Spleen (tissue), 11 donors: Measurements from ENCODE around the gene JSRP1. TPM values are rescaled to one million over a fixed set of nuclear protein-coding genes. Genes with fewer than 3 reads are reported as not detected.

Experiments
- DNase-seq: peaks from one replicate; pipeline ENCODE4 v3.0.0-alpha.2; 2020
- H3K27ac ChIP-seq, 8 donors: fragments of 200-600 bp; sonication (generic) in 7 of 8; 1 replicate in 4 of 8; 2 replicates in 4 of 8; pipeline versions ENCODE4 v1.5.0 to v1.8.0; 2016 to 2021; ENCODE audit warnings: inconsistent platforms in 4 of 8, mild to moderate bottlenecking in 4 of 8, moderate library complexity in 1 of 8
- H3K27me3 ChIP-seq, 7 donors: fragments of 200-600 bp; sonication (generic) in 6 of 7; replicated peaks in 1 of 7; 1 replicate in 4 of 7; 2 replicates in 3 of 7; pipeline versions ENCODE4 v1.5.0 to v1.8.0; 2016 to 2021; ENCODE audit warnings: inconsistent platforms in 3 of 7, mild to moderate bottlenecking in 1 of 7
- H3K36me3 ChIP-seq, 6 donors: fragments of 200-600 bp; sonication (generic) in 5 of 6; 1 replicate in 4 of 6; 2 replicates in 2 of 6; pipeline versions ENCODE4 v1.5.0 to v1.8.0; 2016 to 2021; ENCODE audit warnings: inconsistent platforms in 2 of 6
- H3K4me1 ChIP-seq, 6 donors: fragments of 200-600 bp; sonication (generic) in 5 of 6; 1 replicate in 3 of 6; 2 replicates in 3 of 6; pipeline versions ENCODE4 v1.5.0 to v1.8.0; 2016 to 2021; ENCODE audit warnings: inconsistent platforms in 3 of 6
- H3K4me3 ChIP-seq, 8 donors: fragments of 200-600 bp; sonication (generic) in 7 of 8; 1 replicate in 4 of 8; 2 replicates in 4 of 8; pipeline versions ENCODE4 v1.5.0 to v1.8.0; 2016 to 2021; ENCODE audit warnings: inconsistent platforms in 4 of 8, mild to moderate bottlenecking in 4 of 8, moderate library complexity in 2 of 8
- H3K9me3 ChIP-seq, 8 donors: fragments of 200-600 bp; sonication (generic) in 7 of 8; 1 replicate in 4 of 8; 2 replicates in 4 of 8; pipeline versions ENCODE4 v1.5.0 to v1.8.0; 2016 to 2021; ENCODE audit warnings: inconsistent platforms in 4 of 8
- CTCF ChIP-seq, 11 experiments: fragments of 200-600 bp in 7 of 11; fragments of 450-650 bp in 4 of 11; sonication (generic) in 4 of 11; IDR thresholded peaks in 8 of 11; conservative IDR thresholded peaks in 3 of 11; 1 replicate in 7 of 11; 2 replicates in 4 of 11; pipeline versions ENCODE4 v1.4.0 to v1.8.0; 2016 to 2021; ENCODE audit warnings: antibody characterized with exemption in 11 of 11, inconsistent platforms in 4 of 11, mild to moderate bottlenecking in 1 of 11
- POLR2A ChIP-seq, 3 donors: fragments of 450-650 bp; IDR thresholded peaks; one replicate each; pipeline ENCODE4 v1.5.1; 2017; ENCODE audit warnings: antibody characterized with exemption in 3 of 3, mild to moderate bottlenecking in 1 of 3
- POLR2AphosphoS5 ChIP-seq, 3 donors: sonication (generic); formaldehyde crosslinking; IDR thresholded peaks; one replicate each; pipeline ENCODE4 v1.5.1; 2017; ENCODE audit warnings: antibody characterized with exemption in 3 of 3
- WGBS, 5 donors: extraction: QIAGEN DNeasy Blood & Tissue Kit in 3 of 5; methylation state at CpG; one replicate each; pipeline versions ENCODE4 v1.1.5 to v1.1.7; 2013 to 2018; 5-methylcytosine and 5-hydroxymethylcytosine counted together
- intact Hi-C: fragments of 100-400 bp; cut with DNase I; formaldehyde crosslinking; loops from one replicate; pipeline ENCODE4 v1.15.0; 2023; ENCODE audit warnings: low total_unique reads
- polyA plus RNA-seq, 3 donors: library from polyadenylated mRNA; stranded (reverse); fragments of 200-250 nt; gene quantifications; one replicate each; pipeline ENCODE4 v1.2.1, GENCODE V29; 2013
- total RNA-seq, 7 donors: library from RNA; depleted of rRNA in 3 of 7; stranded (reverse); fragments of >200 nt in 3 of 7; fragmentation: NEBNext Ultra II Directional in 4 of 7; extraction: Animal tissue kit (Norgen Biotek cat#: 25700) in 4 of 7; gene quantifications; one replicate each; pipeline versions ENCODE4 v1.1.0 to v1.2.1, GENCODE V29; 2016 to 2021
- donor health status: healthy with polysubstance abuse.
- donor health status: DM: no; HTN: no; CAD: no; lungs with moderate emphysema.
- donor health status: DM: no; HTN: no; CAD: no.
- donor health status: Bipolar disorder and iron deficiency.
- donor health status: healthy.
- donor health status: DM: no; HTN: no; CAD: no.
- donor health status: DM: yes; HTN: yes; CAD: no.

The JSRP1 gene
- total and polyA plus RNA-seq, 10 donors, result 1.2 to 4.8 (median 3.1) TPM

- intact Hi-C loops, result no loop called here
- Histone ChIP-seq H3K4me3 (peak overlapping the region in 3 of 8 donors; percentile 24 to 43 (median 25)), H3K36me3 (peaks cover 0 to 35% (median 11%) of the 10 kb centered on the region in 6 donors), H3K27ac (peak overlapping the region in 4 of 8 donors; percentile 65 to 99 (median 84)), H3K4me1 (peaks cover 16 to 98% (median 47%) of the 10 kb centered on the region in 6 donors), H3K9me3 (no peaks in the 10 kb centered on the region), H3K27me3 (no peaks in the 10 kb centered on the region)
- 65 to 78% (median 71%) methylated on average over 22 to 26 of the region's 26 CpGs for WGBS, 5 donors
- no peak for DNase-seq
- TF ChIP-seq CTCF (IDR thresholded peaks at IDR 0.05 in 8 of 11, conservative IDR thresholded peaks at IDR 0.05 in 3 of 11), result no peak
- TF ChIP-seq POLR2AphosphoS5 (IDR thresholded peaks at IDR 0.05), result peak in 1 of 3 donors; percentile 55
These were observed 24.5 kb upstream of the JSRP1 start for GRCh38 chr19:2280633-2281264.

GRCh38 chr19:2278459-2279158 is 22.4 kb upstream of the JSRP1 start:
- Histone ChIP-seq H3K4me1 (peaks cover 30 to 98% (median 65%) of the 10 kb centered on the region in 6 donors), H3K36me3 (peaks cover 0 to 54% (median 18%) of the 10 kb centered on the region in 6 donors), H3K9me3 (no peaks in the 10 kb centered on the region), H3K27me3 (no peaks in the 10 kb centered on the region), H3K4me3 (no peak overlapping the region), H3K27ac (peak overlapping the region in 3 of 8 donors; percentile 1 to 24 (median 14))
- DNase-seq, result no peak
- no peak for TF ChIP-seq CTCF (IDR thresholded peaks at IDR 0.05 in 8 of 11, conservative IDR thresholded peaks at IDR 0.05 in 3 of 11)
- peak; percentile 42 to 73 (median 45) for TF ChIP-seq POLR2AphosphoS5 (IDR thresholded peaks at IDR 0.05)
- intact Hi-C loops, result no loop called here
- 89 to 95% (median 92%) methylated on average over 20 to 33 of the region's 33 CpGs for WGBS, 5 donors

GRCh38 chr19:2277138-2277537 is 20.9 kb upstream of the JSRP1 start:
- Histone ChIP-seq H3K27ac (peak overlapping the region in 2 of 8 donors; percentile 21 to 98), H3K36me3 (peaks cover 0 to 69% (median 30%) of the 10 kb centered on the region in 6 donors), H3K4me3 (no peak overlapping the region), H3K27me3 (no peaks in the 10 kb centered on the region), H3K9me3 (no peaks in the 10 kb centered on the region), H3K4me1 (peaks cover 37 to 98% (median 67%) of the 10 kb centered on the region in 6 donors)
- DNase-seq, result no peak
- WGBS, 5 donors, result 67 to 84% (median 76%) methylated on average over 9 of the region's 9 CpGs
- intact Hi-C loops, result no loop called here
- no peak for TF ChIP-seq CTCF (IDR thresholded peaks at IDR 0.05 in 8 of 11, conservative IDR thresholded peaks at IDR 0.05 in 3 of 11)
- TF ChIP-seq POLR2AphosphoS5 (IDR thresholded peaks at IDR 0.05), result no peak
- no peak for TF ChIP-seq POLR2A (IDR thresholded peaks at IDR 0.05)

- WGBS, 5 donors, result 93 to 96% (median 95%) methylated on average over 19 to 28 of the region's 28 CpGs
- H3K36me3 ChIP-seq, result peaks cover 0 to 75% (median 36%) of the 10 kb centered on the region in 6 donors
- DNase-seq, result no peak
- H3K27me3 ChIP-seq, result no peaks in the 10 kb centered on the region
- no peaks in the 10 kb centered on the region for H3K9me3 ChIP-seq
- intact Hi-C loops, result no loop called here
- peak overlapping the region in 4 of 8 donors; percentile 48 to 100 (median 86) for H3K27ac ChIP-seq
- peaks cover 40 to 98% (median 68%) of the 10 kb centered on the region in 6 donors for H3K4me1 ChIP-seq
- TF ChIP-seq CTCF (IDR thresholded peaks at IDR 0.05 in 8 of 11, conservative IDR thresholded peaks at IDR 0.05 in 3 of 11), result no peak
- TF ChIP-seq POLR2AphosphoS5 (IDR thresholded peaks at IDR 0.05), result peak in 2 of 3 donors; percentile 4 to 78
- no peak overlapping the region for H3K4me3 ChIP-seq
These were observed 20.3 kb upstream of the JSRP1 start for GRCh38 chr19:2276429-2276986.
